ENCODE measurements around the gene NDUFB2. TPM values are rescaled to one million over a fixed set of nuclear protein-coding genes. Genes with fewer than 3 reads are reported as not detected.

The NDUFB2 gene
- total RNA-seq, 4 donors from 2014 or later: 128 to 216 (median 173) TPM

DNA sequence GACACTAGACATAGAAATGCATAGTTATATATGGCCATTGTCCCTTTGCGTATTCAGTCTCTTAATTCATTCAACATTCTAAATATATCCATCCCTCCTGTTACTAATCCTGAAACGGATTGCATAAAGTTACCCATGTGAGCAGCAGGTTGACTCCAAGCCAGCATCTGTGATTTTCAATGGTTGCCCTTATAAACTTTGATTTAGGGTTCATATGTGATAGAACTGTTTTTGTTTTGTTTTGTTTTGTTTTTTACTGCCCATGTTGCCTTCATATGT, 42.5 kb upstream of the NDUFB2 start:
- no peak overlapping the region for H3K4me3 ChIP-seq
- H3K36me3 ChIP-seq: no peaks in the 10 kb centered on the region
- DNase-seq: no peak
- no peaks in the 10 kb centered on the region for H3K27me3 ChIP-seq
- TF ChIP-seq, protein P1, sequence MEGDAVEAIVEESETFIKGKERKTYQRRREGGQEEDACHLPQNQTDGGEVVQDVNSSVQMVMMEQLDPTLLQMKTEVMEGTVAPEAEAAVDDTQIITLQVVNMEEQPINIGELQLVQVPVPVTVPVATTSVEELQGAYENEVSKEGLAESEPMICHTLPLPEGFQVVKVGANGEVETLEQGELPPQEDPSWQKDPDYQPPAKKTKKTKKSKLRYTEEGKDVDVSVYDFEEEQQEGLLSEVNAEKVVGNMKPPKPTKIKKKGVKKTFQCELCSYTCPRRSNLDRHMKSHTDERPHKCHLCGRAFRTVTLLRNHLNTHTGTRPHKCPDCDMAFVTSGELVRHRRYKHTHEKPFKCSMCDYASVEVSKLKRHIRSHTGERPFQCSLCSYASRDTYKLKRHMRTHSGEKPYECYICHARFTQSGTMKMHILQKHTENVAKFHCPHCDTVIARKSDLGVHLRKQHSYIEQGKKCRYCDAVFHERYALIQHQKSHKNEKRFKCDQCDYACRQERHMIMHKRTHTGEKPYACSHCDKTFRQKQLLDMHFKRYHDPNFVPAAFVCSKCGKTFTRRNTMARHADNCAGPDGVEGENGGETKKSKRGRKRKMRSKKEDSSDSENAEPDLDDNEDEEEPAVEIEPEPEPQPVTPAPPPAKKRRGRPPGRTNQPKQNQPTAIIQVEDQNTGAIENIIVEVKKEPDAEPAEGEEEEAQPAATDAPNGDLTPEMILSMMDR (IDR thresholded peaks at IDR 0.05): no peak
- TF ChIP-seq POLR2A (IDR thresholded peaks at IDR 0.05): no peak
- H3K9me3 ChIP-seq: no peaks in the 10 kb centered on the region
- peaks cover 0 to 22% (median 1%) of the 10 kb centered on the region in 4 donors for H3K4me1 ChIP-seq
- H3K27ac ChIP-seq: no peak overlapping the region

DNA sequence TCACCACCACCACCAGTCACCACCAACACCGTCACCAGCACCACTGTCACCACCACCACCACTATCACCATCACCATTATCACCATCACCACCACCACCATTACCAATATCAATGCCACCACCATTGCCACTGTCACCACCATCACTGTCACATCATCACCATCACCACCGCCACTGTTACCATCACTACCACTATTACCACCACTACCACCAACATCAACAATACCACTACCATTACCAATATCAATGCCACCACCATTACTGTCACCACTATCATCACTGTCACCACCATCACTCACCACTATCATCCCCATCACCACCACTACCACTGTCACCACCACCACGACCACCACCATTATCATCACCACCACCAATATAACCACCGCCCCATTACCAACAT, 41.8 kb upstream of the NDUFB2 start:
- Histone ChIP-seq H3K36me3 (no peaks in the 10 kb centered on the region), H3K27ac (no peak overlapping the region), H3K27me3 (no peaks in the 10 kb centered on the region), H3K9me3 (no peaks in the 10 kb centered on the region), H3K4me1 (peaks cover 0 to 22% (median 1%) of the 10 kb centered on the region in 4 donors), H3K4me3 (no peak overlapping the region)
- peak in 1 of 3 donors; percentile 15 for DNase-seq
- TF ChIP-seq, protein P1 (IDR thresholded peaks at IDR 0.05): no peak
- no peak for TF ChIP-seq POLR2A (IDR thresholded peaks at IDR 0.05)

DNA sequence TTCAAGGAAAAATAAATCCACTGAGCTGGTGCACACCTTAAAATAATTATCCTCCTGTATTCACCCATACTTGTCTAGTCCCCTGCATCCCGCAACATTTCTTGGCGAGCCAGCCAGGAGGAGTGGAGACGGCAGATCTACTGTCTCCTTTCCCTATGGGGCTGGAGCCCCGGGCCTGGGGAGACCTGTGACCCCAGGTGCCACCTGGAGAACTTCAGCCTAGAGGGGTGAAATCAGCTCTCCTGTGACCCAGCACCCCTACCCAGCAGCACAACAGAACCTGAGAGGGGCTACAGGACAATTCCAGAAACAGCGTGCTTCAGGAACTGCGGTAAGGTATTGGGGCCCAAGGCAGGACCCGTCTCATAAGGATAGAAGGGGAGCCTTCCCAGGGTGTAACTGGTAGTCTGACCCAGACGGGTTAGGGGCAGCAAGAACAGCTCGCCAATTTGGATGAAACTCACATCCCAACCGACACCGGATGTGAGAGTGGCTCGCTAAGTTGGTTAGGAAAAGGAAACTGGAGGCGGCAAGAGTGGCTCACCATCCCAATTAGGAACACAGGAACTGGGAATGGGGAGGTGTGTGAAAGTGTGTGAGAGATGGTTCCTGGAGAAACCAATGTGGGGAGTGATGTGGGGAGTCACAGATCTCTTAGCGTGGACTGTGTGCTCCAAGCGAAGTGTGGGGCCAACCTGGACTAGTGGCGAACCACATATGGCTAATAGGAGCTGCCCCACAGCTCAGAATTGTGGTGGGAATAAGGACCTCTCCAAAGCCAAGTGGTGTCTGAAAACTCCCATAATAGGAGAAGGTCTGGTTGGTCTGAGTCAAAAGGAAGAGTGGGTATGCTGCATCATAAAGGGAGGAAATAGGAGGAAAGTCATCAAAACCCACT, 40.7 kb upstream of the NDUFB2 start:
- H3K27me3 ChIP-seq: no peaks in the 10 kb centered on the region
- H3K4me1 ChIP-seq: peaks cover 0 to 22% (median 1%) of the 10 kb centered on the region in 4 donors
- DNase-seq: peak in 1 of 3 donors; percentile 25
- peak overlapping the region; percentile 13 to 70 (median 44) for H3K27ac ChIP-seq
- H3K9me3 ChIP-seq: no peaks in the 10 kb centered on the region
- H3K36me3 ChIP-seq: no peaks in the 10 kb centered on the region
- TF ChIP-seq, protein P1 (IDR thresholded peaks at IDR 0.05): no peak
- no peak for TF ChIP-seq POLR2A (IDR thresholded peaks at IDR 0.05)
- H3K4me3 ChIP-seq: peak overlapping the region in 1 of 4 donors; percentile 36

DNA sequence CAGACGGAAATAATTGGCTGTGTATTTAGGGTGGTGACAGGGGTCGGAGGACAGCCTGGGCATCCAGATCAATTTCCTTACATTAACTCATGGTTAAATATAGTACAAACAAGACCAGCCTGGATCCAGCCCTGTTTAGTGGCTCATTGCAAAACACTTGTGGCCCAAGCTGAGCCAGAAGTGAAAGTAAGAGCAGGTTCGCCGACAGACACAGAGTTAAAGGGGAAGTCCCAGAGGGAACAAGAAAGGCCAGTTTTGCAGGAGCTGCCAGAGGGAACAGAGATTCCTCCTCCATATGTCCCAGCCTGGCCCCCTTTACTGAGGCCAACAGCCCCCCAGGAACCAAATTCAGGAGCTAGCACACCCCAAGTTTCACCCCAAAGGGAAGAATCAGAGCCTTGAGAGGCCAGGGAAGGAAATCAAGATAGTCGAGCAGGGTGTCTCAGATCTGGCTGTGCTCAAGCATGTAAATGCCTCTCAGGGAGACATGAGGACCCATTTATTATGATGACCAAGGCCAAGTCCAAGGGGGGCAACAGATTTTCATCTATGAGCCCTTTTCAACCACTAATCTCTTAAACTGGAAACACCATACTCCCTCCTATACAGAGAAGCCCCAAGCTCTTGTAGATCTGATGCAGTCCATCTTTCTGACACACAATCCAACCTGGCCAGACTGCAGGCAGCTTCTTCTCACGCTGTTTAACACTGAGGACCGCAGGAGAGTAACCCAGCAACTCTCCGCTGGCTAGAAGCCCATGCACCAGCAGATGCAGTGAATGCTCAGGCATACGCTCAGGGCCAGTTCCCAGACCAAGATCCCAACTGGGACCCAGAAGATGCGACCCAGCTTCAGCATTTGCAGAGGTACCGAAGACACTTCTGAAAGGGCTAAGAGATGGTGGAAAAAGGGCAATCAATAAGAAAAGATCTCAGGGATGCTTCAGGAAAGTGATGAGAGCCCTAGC, 39.7 kb upstream of the NDUFB2 start:
- Histone ChIP-seq H3K36me3 (no peaks in the 10 kb centered on the region), H3K4me1 (peaks cover 0 to 22% (median 1%) of the 10 kb centered on the region in 4 donors), H3K9me3 (no peaks in the 10 kb centered on the region), H3K4me3 (peak overlapping the region in 2 of 4 donors; percentile 20 to 36), H3K27me3 (no peaks in the 10 kb centered on the region), H3K27ac (peak overlapping the region; percentile 13 to 70 (median 44))
- DNase-seq: peak in 2 of 3 donors; percentile 54 to 84
- no peak for TF ChIP-seq POLR2A (IDR thresholded peaks at IDR 0.05)
- TF ChIP-seq, protein P1 (IDR thresholded peaks at IDR 0.05): no peak

DNA sequence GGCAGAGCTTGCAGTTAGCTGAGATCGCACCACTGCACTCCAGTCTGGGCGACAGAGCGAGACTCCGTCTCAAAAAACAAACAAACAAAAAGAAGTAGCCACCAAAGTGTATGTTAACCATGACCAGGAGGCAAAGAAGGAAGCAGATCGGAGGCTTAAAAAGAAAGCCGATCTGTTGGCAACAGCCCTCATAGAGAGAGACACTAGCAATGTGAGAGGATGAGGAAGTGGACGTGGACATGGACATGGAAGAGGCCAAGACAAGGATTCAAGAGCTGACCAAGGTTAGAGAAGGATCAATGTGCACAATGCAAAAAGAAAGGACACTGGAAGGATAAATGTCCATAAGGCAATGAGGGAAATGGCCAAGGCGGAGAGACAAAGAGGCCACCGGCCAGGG, 38.6 kb upstream of the NDUFB2 start:
- H3K27me3 ChIP-seq: no peaks in the 10 kb centered on the region
- H3K4me3 ChIP-seq: no peak overlapping the region
- peaks cover 0 to 22% (median 1%) of the 10 kb centered on the region in 4 donors for H3K4me1 ChIP-seq
- H3K36me3 ChIP-seq: no peaks in the 10 kb centered on the region
- TF ChIP-seq POLR2A (IDR thresholded peaks at IDR 0.05): no peak
- TF ChIP-seq, protein P1 (IDR thresholded peaks at IDR 0.05): no peak
- H3K27ac ChIP-seq: no peak overlapping the region
- no peaks in the 10 kb centered on the region for H3K9me3 ChIP-seq
- DNase-seq: no peak

Measured in Peyer's patch (tissue), 4 donors.